Gastrocnemius medialis (tissue), 4 donors: ENCODE measurements around the gene MEF2D. TPM values are rescaled to one million over a fixed set of nuclear protein-coding genes. Genes with fewer than 3 reads are reported as not detected.

Source experiments
- ATAC-seq, 2 donors: fragments of 150-250 bp; one replicate each; pipeline ENCODE4 v1.9.1; 2016
- DNase-seq, 2 donors: peaks; one replicate each; pipeline ENCODE4 v3.0.0-alpha.2; 2019
- H3K27ac ChIP-seq, 4 donors: fragments of 200-600 bp; sonication (generic); 1 replicate in 1 of 4; 2 replicates in 3 of 4; pipeline ENCODE4 v1.5.1; 2016 to 2018; ENCODE audit warnings: mild to moderate bottlenecking in 2 of 4, moderate library complexity in 1 of 4
- H3K27me3 ChIP-seq, 3 donors: fragments of 200-600 bp; sonication (generic) in 2 of 3; 1 replicate in 1 of 3; 2 replicates in 2 of 3; pipeline versions ENCODE4 v1.5.1 to v1.6.0; 2016 to 2019; ENCODE audit warnings: mild to moderate bottlenecking in 1 of 3, moderate library complexity in 1 of 3
- H3K36me3 ChIP-seq, 2 donors: fragments of 200-600 bp; sonication (generic) in 1 of 2; one replicate each; pipeline ENCODE4 v1.5.1; 2017 to 2018
- H3K4me1 ChIP-seq, 2 donors: fragments of 200-600 bp; sonication (generic) in 1 of 2; one replicate each; pipeline ENCODE4 v1.5.1; 2016 to 2017; ENCODE audit warnings: mild to moderate bottlenecking in 2 of 2
- H3K4me3 ChIP-seq, 4 donors: fragments of 200-600 bp; sonication (generic) in 3 of 4; 1 replicate in 1 of 4; 2 replicates in 3 of 4; pipeline ENCODE4 v1.5.1; 2016 to 2019; ENCODE audit warnings: mild to moderate bottlenecking in 2 of 4
- H3K9me3 ChIP-seq, 3 donors: fragments of 200-600 bp; sonication (generic) in 2 of 3; 1 replicate in 1 of 3; 2 replicates in 2 of 3; pipeline ENCODE4 v1.5.1; 2016 to 2019
- CTCF ChIP-seq, 5 experiments: fragments of 450-650 bp in 3 of 5; fragments of 200-600 bp in 2 of 5; sonication (generic) in 2 of 5; IDR thresholded peaks in 4 of 5; conservative IDR thresholded peaks in 1 of 5; 1 replicate in 4 of 5; 2 replicates in 1 of 5; pipeline ENCODE4 v1.5.1; 2016 to 2019; ENCODE audit warnings: antibody characterized with exemption in 5 of 5, mild to moderate bottlenecking in 3 of 5, moderate library complexity in 3 of 5
- POLR2A ChIP-seq, 2 donors: fragments of 450-650 bp; IDR thresholded peaks; one replicate each; pipeline ENCODE4 v1.6.1; 2017; ENCODE audit warnings: antibody characterized with exemption in 2 of 2, mild to moderate bottlenecking in 2 of 2, moderate library complexity in 2 of 2
- in situ Hi-C, 4 donors: fragments of 200-750 bp; cut with MboI; loops; one replicate each; pipeline versions ENCODE4 v1.15.0 to v1.8.0; 2017; ENCODE audit warnings: low sequenced_read_pairs in 4 of 4
- intact Hi-C: fragments of 100-400 bp; cut with DNase I; formaldehyde crosslinking; loops from one replicate; pipeline ENCODE4 v1.15.1; 2023; ENCODE audit warnings: low total_unique reads
- microRNA counts, 2 donors: library from miRNA; unstranded; fragments of <30 nt; microRNA quantifications; one replicate each; lab custom pipeline; 2016
- microRNA-seq, 2 donors: library from miRNA; unstranded; fragments of <30 nt; microRNA quantifications; one replicate each; pipeline ENCODE4, GENCODE V29; 2016; ENCODE audit warnings: borderline replicate concordance in 2 of 2
- total RNA-seq, 4 donors: library from RNA; depleted of rRNA; stranded (reverse); fragments of >200 nt; gene quantifications; one replicate each; pipeline versions ENCODE4 v1.1.0 to v1.2.3, GENCODE V29; 2016

Gene MEF2D
- total RNA-seq, 4 donors from 2014 or later: 129 to 260 (median 168) TPM

GRCh38 chr1:156418416-156419070, 82.0 kb downstream of the MEF2D start:
- peaks cover 83 to 92% (median 91%) of the 10 kb centered on the region in 3 donors for H3K27me3 ChIP-seq

DNA sequence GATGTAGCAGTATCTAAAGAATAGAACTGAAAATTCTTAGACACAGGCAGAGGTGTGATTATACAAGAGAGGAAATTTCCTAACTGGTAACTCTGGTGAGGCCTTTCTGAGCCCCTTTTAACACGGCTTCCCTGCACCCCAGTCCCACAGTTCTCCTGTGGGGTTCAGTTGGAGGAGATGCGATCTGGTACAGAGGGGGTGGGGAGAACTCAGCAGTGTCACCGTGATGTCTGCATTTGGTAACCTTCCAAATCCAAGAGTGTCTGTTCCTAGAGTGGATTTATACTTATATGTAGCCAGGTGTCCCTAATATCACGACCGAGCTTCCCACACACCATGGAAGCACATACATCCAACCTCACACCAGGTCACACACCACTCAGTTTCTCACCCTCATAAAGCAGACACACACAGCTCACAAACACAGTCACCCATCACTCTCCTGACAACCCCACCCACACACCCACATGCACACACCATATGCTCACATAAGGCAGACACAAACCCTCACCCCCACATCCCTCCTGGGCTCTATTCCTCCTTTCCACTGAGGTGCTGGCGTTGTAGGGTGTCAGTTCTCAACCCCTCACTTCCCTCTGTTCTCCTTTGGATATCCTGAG, 83.1 kb downstream of the MEF2D start:
- intact Hi-C loops (no loop called here), in situ Hi-C loops (no loop called here)
- H3K27ac ChIP-seq: no peak overlapping the region
- H3K36me3 ChIP-seq: no peaks in the 10 kb centered on the region
- peaks cover 73 to 84% (median 82%) of the 10 kb centered on the region in 3 donors for H3K27me3 ChIP-seq
- H3K9me3 ChIP-seq: no peaks in the 10 kb centered on the region
- DNase-seq (no peak), ATAC-seq (no peak)
- no peak for TF ChIP-seq CTCF (IDR thresholded peaks at IDR 0.05 in 4 of 5, conservative IDR thresholded peaks at IDR 0.05 in 1 of 5)
- no peak for TF ChIP-seq POLR2A (IDR thresholded peaks at IDR 0.05)
- H3K4me3 ChIP-seq: no peak overlapping the region
- H3K4me1 ChIP-seq: peaks cover 12 to 23% of the 10 kb centered on the region in 2 donors

More at GRCh38 chr1:156418416-156419070, 82.0 kb downstream of the MEF2D start:
- Histone ChIP-seq H3K4me3 (no peak overlapping the region), H3K27ac (no peak overlapping the region), H3K36me3 (no peaks in the 10 kb centered on the region), H3K9me3 (no peaks in the 10 kb centered on the region), H3K4me1 (peaks cover 12 to 23% of the 10 kb centered on the region in 2 donors)
- no peak for TF ChIP-seq CTCF (IDR thresholded peaks at IDR 0.05 in 4 of 5, conservative IDR thresholded peaks at IDR 0.05 in 1 of 5)
- TF ChIP-seq POLR2A (IDR thresholded peaks at IDR 0.05): no peak
- no peak for ATAC-seq
- no peak for DNase-seq
- intact Hi-C loops: no loop called here
- in situ Hi-C loops: no loop called here

- intact Hi-C loops: no loop called here
- Histone ChIP-seq H3K4me1 (peaks cover 12 to 22% of the 10 kb centered on the region in 2 donors), H3K9me3 (no peaks in the 10 kb centered on the region), H3K36me3 (no peaks in the 10 kb centered on the region), H3K4me3 (no peak overlapping the region), H3K27ac (no peak overlapping the region), H3K27me3 (peaks cover 68 to 79% (median 76%) of the 10 kb centered on the region in 3 donors)
- DNase-seq: no peak
- no peak for TF ChIP-seq CTCF (IDR thresholded peaks at IDR 0.05 in 4 of 5, conservative IDR thresholded peaks at IDR 0.05 in 1 of 5)
- TF ChIP-seq POLR2A (IDR thresholded peaks at IDR 0.05): no peak
- no peak for ATAC-seq
- in situ Hi-C loops: no loop called here
Observed at GRCh38 chr1:156416993-156417392, 83.6 kb downstream of the MEF2D start.

DNA sequence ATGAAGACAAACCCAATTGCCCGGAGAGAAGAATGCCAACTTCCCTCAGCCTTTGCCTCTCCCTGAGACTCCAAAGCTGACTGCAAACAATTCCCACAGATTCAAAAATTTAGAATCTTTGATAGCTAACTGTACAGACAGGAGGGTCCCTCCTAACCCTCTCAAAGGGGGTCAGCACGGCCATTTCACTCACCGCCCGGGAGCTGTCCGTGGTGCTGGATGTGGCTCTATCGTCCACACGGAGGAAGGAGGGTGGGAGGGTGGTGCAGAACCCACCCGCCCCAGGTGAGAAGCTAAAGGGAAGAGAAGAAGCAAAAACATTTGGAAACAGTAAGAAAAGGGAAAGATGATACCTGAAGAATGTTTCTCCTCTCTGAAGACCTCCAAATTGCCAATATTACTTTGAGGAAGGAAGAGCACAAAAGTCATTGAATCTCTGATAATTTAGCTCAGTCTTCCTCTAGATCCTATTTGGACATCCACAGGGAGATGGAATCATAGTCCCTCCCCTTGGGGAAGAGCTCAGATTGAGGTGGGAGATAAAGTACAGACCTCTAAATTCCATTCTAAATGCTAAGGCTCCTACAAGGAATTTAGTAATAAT, 86.0 kb downstream of the MEF2D start:
- Histone ChIP-seq H3K36me3 (no peaks in the 10 kb centered on the region), H3K9me3 (no peaks in the 10 kb centered on the region), H3K4me3 (no peak overlapping the region), H3K27me3 (peaks cover 43 to 61% (median 52%) of the 10 kb centered on the region in 3 donors), H3K4me1 (no peaks in the 10 kb centered on the region), H3K27ac (no peak overlapping the region)
- intact Hi-C loops: no loop called here
- DNase-seq (no peak), ATAC-seq (no peak)
- TF ChIP-seq POLR2A (IDR thresholded peaks at IDR 0.05): no peak
- no peak for TF ChIP-seq CTCF (IDR thresholded peaks at IDR 0.05 in 4 of 5, conservative IDR thresholded peaks at IDR 0.05 in 1 of 5)
- in situ Hi-C loops: no loop called here

MicroRNA genes within 50 kb of the gene (microRNA counts, 767-probe panel; counts per million panel counts)
- microRNA hsa-miR-9-5p (lab: Ali Mortazavi, UCI): 356 to 448 counts per million in 2 donors

Small RNA genes lying within 50 kb of the gene (microRNA-seq; reads per million reads assigned to microRNA genes)
- 0 reads per million in 2 donors for gene MIR9-1

Other genes with a start within 250 kb of the MEF2D start
- 10 to 100 TPM; 47.4 to 83.1 (median 62.7) TPM for gene SMG5, start 217.9 kb downstream of the MEF2D start, total RNA-seq
- gene TMEM79, start 216.4 kb downstream of the MEF2D start, total RNA-seq: 1 to 10 TPM in 1 of 4 donors, under 1 TPM in 3; 0.20 to 1.5 (median 0.68) TPM
- gene GLMP, start 205.1 kb downstream of the MEF2D start, total RNA-seq: 10 to 100 TPM; 10.1 to 16.5 (median 13.6) TPM
- not detected for gene VHLL, start 201.5 kb downstream of the MEF2D start, total RNA-seq
- gene CCT3, start 162.5 kb downstream of the MEF2D start, total RNA-seq: 100 to 1,000 TPM; 147 to 189 (median 180) TPM
- gene TSACC, start 162.2 kb downstream of the MEF2D start, total RNA-seq: not detected
- gene RHBG, start 131.6 kb downstream of the MEF2D start, total RNA-seq: not detected
- gene IQGAP3, start 71.8 kb upstream of the MEF2D start, total RNA-seq: under 1 TPM in 2 of 4 donors, not detected in 2; 0.20 to 0.55 TPM
- gene TTC24, start 78.9 kb upstream of the MEF2D start, total RNA-seq: 1 to 10 TPM in 1 of 4 donors, not detected in 3; 3.6 TPM
- gene NAXE, start 91.0 kb upstream of the MEF2D start, total RNA-seq: 10 to 100 TPM; 34.4 to 66.7 (median 46.0) TPM
- gene GPATCH4, start 100.7 kb upstream of the MEF2D start, total RNA-seq: 100 to 1,000 TPM in 1 of 4 donors, 10 to 100 TPM in 3; 35.6 to 103 (median 47.6) TPM
- gene HAPLN2, start 118.6 kb upstream of the MEF2D start, total RNA-seq: 1 to 10 TPM in 3 of 4 donors, under 1 TPM in 1; 0.53 to 6.0 (median 3.0) TPM
- under 1 TPM in 2 of 4 donors, not detected in 2; 0.26 to 0.29 TPM for gene BCAN, start 141.3 kb upstream of the MEF2D start, total RNA-seq
- 10 to 100 TPM; 13.7 to 60.9 (median 26.4) TPM for gene NES, start 176.6 kb upstream of the MEF2D start, total RNA-seq
- 1 to 10 TPM in 1 of 4 donors, under 1 TPM in 1, not detected in 2; 0.98 to 1.3 TPM for gene CRABP2, start 204.8 kb upstream of the MEF2D start, total RNA-seq
- gene METTL25B, start 227.7 kb upstream of the MEF2D start, total RNA-seq: 10 to 100 TPM; 12.9 to 28.0 (median 17.6) TPM
- 10 to 100 TPM in 3 of 4 donors, 1 to 10 TPM in 1; 9.5 to 16.4 (median 15.1) TPM for gene ISG20L2, start 228.0 kb upstream of the MEF2D start, total RNA-seq
- 100 to 1,000 TPM in 3 of 4 donors, 10 to 100 TPM in 1; 54.9 to 121 (median 102) TPM for gene MRPL24, start 240.3 kb upstream of the MEF2D start, total RNA-seq